GM21576 (cell line): ENCODE results near the gene CXXC5.
A peak's percentile ranks its signal among the peaks of the same experiment; 100 is the strongest.

Source experiments
- ATAC-seq: cut with Tn5 transposase; IDR thresholded peaks from one replicate; pipeline ENCODE4 v1.9.1; 2021; ENCODE audit warnings: mild to moderate bottlenecking, moderate library complexity; ENCODE audit not compliant: unreplicated experiment

CXXC5 gene

GRCh38 chr5:139664086-139664693 lies 16.0 kb downstream of the CXXC5 start:
- ATAC-seq, result peak; percentile 41

- ATAC-seq, result no peak
Observed at GRCh38 chr5:139664727-139665351, 16.7 kb downstream of the CXXC5 start.

GRCh38 chr5:139665626-139666025 lies 17.5 kb downstream of the CXXC5 start:
- no peak for ATAC-seq

GRCh38 chr5:139666551-139666950 lies 18.4 kb downstream of the CXXC5 start:
- ATAC-seq, result no peak

- no peak for ATAC-seq
Observed at GRCh38 chr5:139667001-139667729, 19.0 kb downstream of the CXXC5 start.

- no peak for ATAC-seq
Observed at GRCh38 chr5:139667730-139668063, 19.5 kb downstream of the CXXC5 start.

GRCh38 chr5:139668064-139668880 lies 20.1 kb downstream of the CXXC5 start:
- no peak for ATAC-seq

GRCh38 chr5:139668924-139669661 lies 20.9 kb downstream of the CXXC5 start:
- ATAC-seq, result no peak

- peak; percentile 27 for ATAC-seq
Observed at GRCh38 chr5:139669662-139670368, 21.7 kb downstream of the CXXC5 start.

- ATAC-seq, result peak; percentile 40
Observed at GRCh38 chr5:139670369-139671095, 22.4 kb downstream of the CXXC5 start.

GRCh38 chr5:139671096-139671841 lies 23.1 kb downstream of the CXXC5 start:
- no peak for ATAC-seq

GRCh38 chr5:139675213-139675612 lies 27.1 kb downstream of the CXXC5 start:
- ATAC-seq, result no peak

- no peak for ATAC-seq
Observed at GRCh38 chr5:139675825-139676224, 27.7 kb downstream of the CXXC5 start.

GRCh38 chr5:139676406-139676805 lies 28.3 kb downstream of the CXXC5 start:
- ATAC-seq, result no peak

GRCh38 chr5:139676951-139677735 lies 29.0 kb downstream of the CXXC5 start:
- no peak for ATAC-seq

- no peak for ATAC-seq
Observed at GRCh38 chr5:139677736-139678613, 29.8 kb downstream of the CXXC5 start.
